Endothelial cell (in vitro differentiated cells): ENCODE data around the gene GLI2. TPM values are rescaled to one million over a fixed set of nuclear protein-coding genes. Genes with fewer than 3 reads are reported as not detected.

ENCODE experiments used
- DNase-seq: peaks from one replicate; pipeline ENCODE4 v3.0.0; 2021; ENCODE audit warnings: low spot score
- H3K27ac Mint-ChIP-seq: one replicate; pipeline ENCODE4 v1.8.0; 2021; ENCODE audit warnings: mixed read lengths, inconsistent platforms; ENCODE audit not compliant: unreplicated experiment
- H3K27me3 Mint-ChIP-seq: one replicate; pipeline ENCODE4 v1.8.0; 2021; ENCODE audit warnings: mild to moderate bottlenecking, moderate library complexity, mixed read lengths, inconsistent platforms; ENCODE audit not compliant: unreplicated experiment
- H3K36me3 Mint-ChIP-seq: one replicate; pipeline ENCODE4 v1.8.0; 2021; ENCODE audit warnings: mild to moderate bottlenecking, low read depth, mixed read lengths, inconsistent platforms; ENCODE audit not compliant: unreplicated experiment
- H3K4me1 Mint-ChIP-seq: one replicate; pipeline ENCODE4 v1.8.0; 2021; ENCODE audit warnings: mild to moderate bottlenecking, mixed read lengths, inconsistent platforms; ENCODE audit not compliant: unreplicated experiment
- H3K4me3 Mint-ChIP-seq: one replicate; pipeline ENCODE4 v1.8.0; 2021; ENCODE audit warnings: mild to moderate bottlenecking, mixed read lengths, inconsistent platforms; ENCODE audit not compliant: unreplicated experiment
- H3K9me3 Mint-ChIP-seq: one replicate; pipeline ENCODE4 v1.8.0; 2021; ENCODE audit warnings: mixed read lengths, inconsistent platforms; ENCODE audit not compliant: unreplicated experiment
- CTCF ChIP-seq: fragments of 200-600 bp; sonication (generic); IDR thresholded peaks from one replicate; pipeline ENCODE4 v1.5.0; 2021; ENCODE audit warnings: antibody characterized with exemption; ENCODE audit not compliant: unreplicated experiment
- total RNA-seq: library from RNA; stranded (reverse); fragmentation: NEBNext Ultra II Directional; extraction: Animal tissue kit (Norgen Biotek cat#: 25700); gene quantifications from one replicate; pipeline ENCODE4 v1.2.1, GENCODE V29; 2021; ENCODE audit not compliant: unreplicated experiment

GLI2 gene
- total RNA-seq, 1 donor from 2014 or later = 1.2 TPM

- no peak for DNase-seq
- Mint-ChIP-seq H3K27ac (no peak overlapping the region), H3K4me3 (no peak overlapping the region), H3K27me3 (peaks cover 6% of the 10 kb centered on the region), H3K9me3 (no peaks in the 10 kb centered on the region), H3K36me3 (no peaks in the 10 kb centered on the region), H3K4me1 (peaks cover 11% of the 10 kb centered on the region)
- no peak for TF ChIP-seq CTCF
These were observed 26.0 kb upstream of the GLI2 start for GRCh38 chr2:120709608-120710041.

GRCh38 chr2:120710256-120710655 is 25.4 kb upstream of the GLI2 start:
- H3K4me3 Mint-ChIP-seq = no peak overlapping the region

GRCh38 chr2:120711694-120712093 is 24.0 kb upstream of the GLI2 start:
- peaks cover 3% of the 10 kb centered on the region for H3K4me1 Mint-ChIP-seq
- no peaks in the 10 kb centered on the region for H3K36me3 Mint-ChIP-seq
- H3K27me3 Mint-ChIP-seq = peaks cover 6% of the 10 kb centered on the region
- no peaks in the 10 kb centered on the region for H3K9me3 Mint-ChIP-seq
- no peak for DNase-seq
- no peak overlapping the region for H3K4me3 Mint-ChIP-seq
- no peak overlapping the region for H3K27ac Mint-ChIP-seq
- no peak for TF ChIP-seq CTCF

More at GRCh38 chr2:120710256-120710655, 25.4 kb upstream of the GLI2 start:
- H3K27ac Mint-ChIP-seq = no peak overlapping the region
- H3K4me1 Mint-ChIP-seq = peaks cover 11% of the 10 kb centered on the region
- no peak for TF ChIP-seq CTCF
- DNase-seq = no peak
- peaks cover 6% of the 10 kb centered on the region for H3K27me3 Mint-ChIP-seq
- no peaks in the 10 kb centered on the region for H3K9me3 Mint-ChIP-seq
- H3K36me3 Mint-ChIP-seq = no peaks in the 10 kb centered on the region

GRCh38 chr2:120712180-120712681 is 23.4 kb upstream of the GLI2 start:
- Mint-ChIP-seq H3K36me3 (no peaks in the 10 kb centered on the region), H3K27me3 (peaks cover 4% of the 10 kb centered on the region), H3K4me3 (no peak overlapping the region), H3K9me3 (no peaks in the 10 kb centered on the region), H3K27ac (no peak overlapping the region), H3K4me1 (no peaks in the 10 kb centered on the region)
- no peak for DNase-seq
- TF ChIP-seq CTCF = no peak

GRCh38 chr2:120715353-120715752 is 20.3 kb upstream of the GLI2 start:
- Mint-ChIP-seq H3K4me1 (no peaks in the 10 kb centered on the region), H3K27me3 (peaks cover 4% of the 10 kb centered on the region), H3K27ac (no peak overlapping the region), H3K9me3 (no peaks in the 10 kb centered on the region), H3K4me3 (peak overlapping the region; percentile 56), H3K36me3 (no peaks in the 10 kb centered on the region)
- no peak for TF ChIP-seq CTCF
- DNase-seq = no peak
